ENCODE results near the gene BNIP1.

DNA sequence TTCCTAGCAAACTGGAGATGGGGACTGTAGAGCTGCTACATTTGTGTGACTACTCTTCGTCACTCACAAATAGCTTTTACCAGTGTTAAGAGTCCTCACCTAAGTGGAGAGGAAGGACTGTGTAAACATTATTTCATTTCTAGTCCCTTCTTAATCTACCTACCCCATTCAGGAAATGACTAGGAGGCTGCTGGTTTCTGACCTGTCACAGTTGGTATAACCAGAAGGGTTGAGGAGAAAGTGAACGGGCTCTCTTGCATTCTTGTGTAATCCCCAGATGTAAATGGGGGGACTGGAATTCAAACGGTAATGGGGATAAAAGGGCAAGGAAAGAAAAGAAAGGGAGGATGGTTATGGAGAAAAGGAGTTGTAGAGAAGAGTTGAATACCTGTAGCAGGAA is 35.4 kb upstream of the BNIP1 start:
- TF ChIP-seq EZH2 (IDR thresholded peaks at IDR 0.05; ENCODE audit: borderline replicate concordance, low read depth, low read length, severe bottlenecking) (no peak), POLR2A (IDR thresholded peaks at IDR 0.05; ENCODE audit: low read depth, low read length) (no peak), POLR2AphosphoS5 (IDR thresholded peaks at IDR 0.05; ENCODE audit: insufficient read depth, low read depth, low read length) (no peak)
- TF ChIP-seq, protein P1, sequence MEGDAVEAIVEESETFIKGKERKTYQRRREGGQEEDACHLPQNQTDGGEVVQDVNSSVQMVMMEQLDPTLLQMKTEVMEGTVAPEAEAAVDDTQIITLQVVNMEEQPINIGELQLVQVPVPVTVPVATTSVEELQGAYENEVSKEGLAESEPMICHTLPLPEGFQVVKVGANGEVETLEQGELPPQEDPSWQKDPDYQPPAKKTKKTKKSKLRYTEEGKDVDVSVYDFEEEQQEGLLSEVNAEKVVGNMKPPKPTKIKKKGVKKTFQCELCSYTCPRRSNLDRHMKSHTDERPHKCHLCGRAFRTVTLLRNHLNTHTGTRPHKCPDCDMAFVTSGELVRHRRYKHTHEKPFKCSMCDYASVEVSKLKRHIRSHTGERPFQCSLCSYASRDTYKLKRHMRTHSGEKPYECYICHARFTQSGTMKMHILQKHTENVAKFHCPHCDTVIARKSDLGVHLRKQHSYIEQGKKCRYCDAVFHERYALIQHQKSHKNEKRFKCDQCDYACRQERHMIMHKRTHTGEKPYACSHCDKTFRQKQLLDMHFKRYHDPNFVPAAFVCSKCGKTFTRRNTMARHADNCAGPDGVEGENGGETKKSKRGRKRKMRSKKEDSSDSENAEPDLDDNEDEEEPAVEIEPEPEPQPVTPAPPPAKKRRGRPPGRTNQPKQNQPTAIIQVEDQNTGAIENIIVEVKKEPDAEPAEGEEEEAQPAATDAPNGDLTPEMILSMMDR (IDR thresholded peaks at IDR 0.05; ENCODE audit: extremely low read depth in 1 of 2, insufficient read depth in 1 of 2, low read depth in 1 of 2, low read length in 2 of 2), result no peak

Measured in endothelial cell of umbilical vein (primary cell).